Cardiac muscle cell (in vitro differentiated cells and primary cell): Measurements from ENCODE around the gene FAM120B. TPM values are rescaled to one million over a fixed set of nuclear protein-coding genes. Genes with fewer than 3 reads are reported as not detected.

Source experiments
- DNase-seq, 2 donors: peaks; one replicate each; pipeline versions ENCODE4 v3.0.0 to v3.0.0-alpha.2; 2010 to 2017; ENCODE audit warnings: low read depth in 1 of 2, low spot score in 1 of 2
- H3K27ac ChIP-seq: fragments of 200-600 bp; sonication (generic); 2 replicates; pipeline ENCODE4 v1.5.1; 2016
- H3K27me3 ChIP-seq: fragments of 200-600 bp; sonication (generic); 2 replicates; pipeline ENCODE4 v1.6.0; 2016; ENCODE audit warnings: control low read depth
- H3K36me3 ChIP-seq: fragments of 200-600 bp; sonication (generic); 2 replicates; pipeline ENCODE4 v1.5.1; 2016; ENCODE audit warnings: control low read depth
- H3K4me1 ChIP-seq: fragments of 200-600 bp; sonication (generic); 2 replicates; pipeline ENCODE4 v1.8.1; 2017; ENCODE audit warnings: low read depth, mild to moderate bottlenecking, mixed run types
- H3K4me3 ChIP-seq: fragments of 200-600 bp; sonication (generic); 2 replicates; pipeline ENCODE4 v1.5.1; 2016; ENCODE audit warnings: mild to moderate bottlenecking
- H3K9me3 ChIP-seq: fragments of 200-600 bp; sonication (generic); 2 replicates; pipeline ENCODE4 v1.5.1; 2017; ENCODE audit warnings: low read depth, mild to moderate bottlenecking, control low read depth
- CTCF ChIP-seq: IDR thresholded peaks from 2 replicates; pipeline ENCODE4 v1.5.1; 2012; ENCODE audit warnings: low read depth, mild to moderate bottlenecking, low read length
- polyA plus RNA-seq: library from polyadenylated mRNA; unstranded; fragments of >200 nt; fragmentation: Nextera tagmentation; extraction: Ambion mirVana; gene quantifications from 2 replicates; pipeline ENCODE4 v1.2.1, GENCODE V29; 2016
- total RNA-seq: library from RNA; depleted of rRNA; stranded (reverse); fragments of >200 nt; gene quantifications from 2 replicates; pipeline ENCODE4 v1.2.3, GENCODE V29; 2016

FAM120B gene
- total and polyA plus RNA-seq, 2 experiments from 2014 or later = 13.2 to 24.9 TPM

- DNase-seq = no peak
- no peaks in the 10 kb centered on the region for H3K9me3 ChIP-seq
- peak overlapping the region; percentile 79 for H3K27ac ChIP-seq
- TF ChIP-seq CTCF = no peak
- H3K27me3 ChIP-seq = no peaks in the 10 kb centered on the region
- H3K4me3 ChIP-seq = peak overlapping the region; percentile 78
- H3K4me1 ChIP-seq = peaks cover 5% of the 10 kb centered on the region
- H3K36me3 ChIP-seq = no peaks in the 10 kb centered on the region
Observed at GRCh38 chr6:170307080-170307545, 555 bp downstream of the FAM120B start.

GRCh38 chr6:170308761-170309160 is 2.2 kb downstream of the FAM120B start:
- Histone ChIP-seq H3K27ac (no peak overlapping the region), H3K4me3 (no peak overlapping the region), H3K36me3 (no peaks in the 10 kb centered on the region), H3K27me3 (no peaks in the 10 kb centered on the region), H3K4me1 (peaks cover 10% of the 10 kb centered on the region), H3K9me3 (no peaks in the 10 kb centered on the region)
- no peak for TF ChIP-seq CTCF
- no peak for DNase-seq

GRCh38 chr6:170311696-170312095 is 5.1 kb downstream of the FAM120B start:
- Histone ChIP-seq H3K36me3 (no peaks in the 10 kb centered on the region), H3K9me3 (no peaks in the 10 kb centered on the region), H3K27me3 (no peaks in the 10 kb centered on the region), H3K27ac (no peak overlapping the region), H3K4me1 (peaks cover 25% of the 10 kb centered on the region), H3K4me3 (no peak overlapping the region)
- no peak for TF ChIP-seq CTCF
- DNase-seq = no peak

- H3K9me3 ChIP-seq = no peaks in the 10 kb centered on the region
- H3K4me3 ChIP-seq = no peak overlapping the region
- DNase-seq = no peak
- H3K4me1 ChIP-seq = peaks cover 20% of the 10 kb centered on the region
- H3K36me3 ChIP-seq = no peaks in the 10 kb centered on the region
- H3K27me3 ChIP-seq = no peaks in the 10 kb centered on the region
- H3K27ac ChIP-seq = peak overlapping the region; percentile 14
- no peak for TF ChIP-seq CTCF
Observed at GRCh38 chr6:170312876-170313275, 6.3 kb downstream of the FAM120B start.

- DNase-seq = no peak
- TF ChIP-seq CTCF = no peak
- Histone ChIP-seq H3K4me3 (no peak overlapping the region), H3K9me3 (no peaks in the 10 kb centered on the region), H3K36me3 (no peaks in the 10 kb centered on the region), H3K27ac (peak overlapping the region; percentile 77), H3K27me3 (no peaks in the 10 kb centered on the region), H3K4me1 (peaks cover 20% of the 10 kb centered on the region)
Observed at GRCh38 chr6:170313716-170314295, 7.2 kb downstream of the FAM120B start.
